ENCODE data around the gene GPC6.

Gene GPC6

GRCh38 chr13:93740334-93740733, 513.7 kb downstream of the GPC6 start:
- no peak for DNase-seq (ENCODE audit: low read depth)

- DNase-seq (ENCODE audit: low read depth), result no peak
Observed at GRCh38 chr13:93744033-93744432, 517.4 kb downstream of the GPC6 start.

- DNase-seq (ENCODE audit: low read depth), result no peak
Observed at GRCh38 chr13:93744886-93745285, 518.3 kb downstream of the GPC6 start.

- DNase-seq (ENCODE audit: low read depth), result no peak
Observed at GRCh38 chr13:93745884-93746283, 519.3 kb downstream of the GPC6 start.

- DNase-seq (ENCODE audit: low read depth), result no peak
Observed at GRCh38 chr13:93746589-93746988, 520.0 kb downstream of the GPC6 start.

GRCh38 chr13:93750676-93751075, 524.1 kb downstream of the GPC6 start:
- DNase-seq (ENCODE audit: low read depth), result no peak

GRCh38 chr13:93751117-93751516, 524.5 kb downstream of the GPC6 start:
- DNase-seq (ENCODE audit: low read depth), result no peak

- DNase-seq (ENCODE audit: low read depth), result no peak
Observed at GRCh38 chr13:93752541-93752940, 525.9 kb downstream of the GPC6 start.

GRCh38 chr13:93753639-93754038, 527.0 kb downstream of the GPC6 start:
- no peak for DNase-seq (ENCODE audit: low read depth)

- no peak for DNase-seq (ENCODE audit: low read depth)
Observed at GRCh38 chr13:93755341-93755740, 528.7 kb downstream of the GPC6 start.

- DNase-seq (ENCODE audit: low read depth), result no peak
Observed at GRCh38 chr13:93758575-93758974, 532.0 kb downstream of the GPC6 start.

- DNase-seq (ENCODE audit: low read depth), result no peak
Observed at GRCh38 chr13:93762708-93763426, 536.3 kb downstream of the GPC6 start.

GRCh38 chr13:93765062-93765461, 538.5 kb downstream of the GPC6 start:
- DNase-seq (ENCODE audit: low read depth), result no peak

- no peak for DNase-seq (ENCODE audit: low read depth)
Observed at GRCh38 chr13:93765811-93766210, 539.2 kb downstream of the GPC6 start.

- DNase-seq (ENCODE audit: low read depth), result no peak
Observed at GRCh38 chr13:93766719-93767118, 540.1 kb downstream of the GPC6 start.

- no peak for DNase-seq (ENCODE audit: low read depth)
Observed at GRCh38 chr13:93767180-93767916, 540.7 kb downstream of the GPC6 start.

- DNase-seq (ENCODE audit: low read depth), result no peak
Observed at GRCh38 chr13:93767917-93768409, 541.4 kb downstream of the GPC6 start.

GRCh38 chr13:93769101-93769500, 542.5 kb downstream of the GPC6 start:
- no peak for DNase-seq (ENCODE audit: low read depth)

- DNase-seq (ENCODE audit: low read depth), result no peak
Observed at GRCh38 chr13:93769607-93770006, 543.0 kb downstream of the GPC6 start.

- no peak for DNase-seq (ENCODE audit: low read depth)
Observed at GRCh38 chr13:93771227-93771626, 544.6 kb downstream of the GPC6 start.

GRCh38 chr13:93771782-93772181, 545.2 kb downstream of the GPC6 start:
- DNase-seq (ENCODE audit: low read depth), result no peak

GRCh38 chr13:93774506-93774905, 547.9 kb downstream of the GPC6 start:
- DNase-seq (ENCODE audit: low read depth), result no peak

GRCh38 chr13:93775027-93775426, 548.4 kb downstream of the GPC6 start:
- no peak for DNase-seq (ENCODE audit: low read depth)
